HG02678 (cell line): ENCODE measurements around the gene ECE1.

Experiments
- ATAC-seq: cut with Tn5 transposase; IDR thresholded peaks from one replicate; pipeline ENCODE4 v1.9.1; 2021; ENCODE audit warnings: mild to moderate bottlenecking, moderate library complexity; ENCODE audit not compliant: unreplicated experiment

ECE1 gene

DNA sequence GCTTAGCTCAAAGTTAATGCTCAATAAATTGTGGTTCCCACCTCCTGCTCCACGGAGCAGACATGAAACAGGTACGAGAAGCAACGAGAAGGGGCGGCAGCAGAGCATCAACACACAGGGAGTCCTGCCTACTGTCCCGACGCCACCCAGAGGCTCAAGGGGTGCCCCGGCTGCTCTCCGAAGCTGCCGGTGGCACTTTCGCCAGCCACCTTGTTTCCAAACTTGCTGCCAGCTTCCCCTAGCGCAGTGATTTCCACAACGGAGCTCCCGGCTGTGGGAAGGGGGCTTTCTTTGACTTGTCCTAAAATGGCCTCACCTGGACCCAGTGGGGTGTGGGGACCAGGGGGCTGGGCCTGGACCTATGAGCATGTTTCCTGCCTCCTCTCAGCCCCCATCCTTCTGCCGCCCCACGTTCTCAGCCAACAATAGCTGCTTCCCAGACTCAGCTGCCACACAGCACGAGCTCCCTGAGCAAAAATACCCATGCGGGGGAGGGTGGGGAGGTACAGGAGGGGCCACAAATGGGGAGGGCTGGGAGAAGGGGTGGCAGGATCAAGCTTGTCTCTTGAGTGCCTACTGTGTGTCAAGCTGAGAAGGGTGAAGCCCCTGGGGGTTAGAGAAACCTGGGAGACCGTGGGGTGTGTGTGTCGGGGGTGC lies 35.6 kb upstream of the ECE1 start:
- no peak for ATAC-seq

DNA sequence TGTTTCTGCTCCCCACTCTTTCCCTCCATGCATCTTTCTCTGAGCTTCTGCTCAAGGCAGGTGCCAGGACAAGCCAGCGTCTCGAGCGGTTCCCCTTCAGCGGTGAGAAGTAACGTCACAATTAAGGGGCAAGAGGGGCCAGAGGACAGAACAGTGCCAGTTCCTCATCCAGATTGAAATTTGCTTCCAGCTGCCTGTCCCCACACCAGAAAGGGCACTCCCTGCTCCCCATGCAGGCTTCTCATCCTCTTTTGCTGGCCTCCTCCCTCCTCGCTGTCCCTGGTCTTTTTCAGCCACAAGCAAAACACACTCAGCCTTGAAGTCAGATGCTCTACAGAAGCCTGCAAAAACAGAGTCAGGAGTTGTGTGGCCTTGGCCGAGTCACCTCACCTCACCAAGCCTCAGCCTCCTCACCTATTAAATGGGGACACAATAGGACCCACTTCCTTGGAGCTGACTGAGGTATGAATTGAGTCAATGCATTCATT lies 35.0 kb upstream of the ECE1 start:
- no peak for ATAC-seq

DNA sequence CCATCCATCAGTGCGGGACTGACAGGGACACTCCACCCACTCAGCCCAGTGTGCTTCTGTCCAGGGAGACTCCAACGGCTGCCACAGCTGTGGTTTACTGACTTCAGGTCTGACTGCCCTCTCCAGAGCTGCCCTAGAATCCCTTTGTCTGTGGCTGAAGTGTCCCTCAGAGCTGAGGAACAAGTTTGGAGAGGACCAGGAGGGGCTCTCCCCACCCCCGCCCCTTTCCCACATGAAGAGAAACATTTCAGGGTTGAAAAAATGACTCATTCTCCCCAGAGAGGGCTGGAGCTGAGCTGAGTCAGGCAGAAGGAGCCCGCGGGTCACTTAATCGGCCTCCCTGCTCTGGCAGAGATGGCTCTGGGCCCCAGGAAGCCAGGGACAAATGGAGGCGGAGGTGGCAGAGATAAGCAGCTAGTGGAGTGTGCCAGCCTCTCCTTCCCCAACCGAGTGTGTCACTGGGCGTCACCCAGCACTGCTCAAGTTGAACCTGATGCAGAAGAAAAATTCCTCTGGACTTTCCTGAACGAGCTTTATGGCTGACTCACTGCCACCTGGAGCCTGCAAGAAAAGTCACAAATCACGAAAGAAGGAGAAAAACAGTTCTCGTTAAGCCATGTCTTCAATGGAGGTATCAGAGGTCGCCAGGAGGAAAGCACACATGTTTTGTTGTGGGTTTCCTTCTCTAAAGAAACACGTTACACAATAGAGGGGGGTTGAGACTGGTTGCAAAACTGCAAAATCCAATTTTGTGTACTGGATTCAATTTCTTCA lies 34.3 kb upstream of the ECE1 start:
- no peak for ATAC-seq

DNA sequence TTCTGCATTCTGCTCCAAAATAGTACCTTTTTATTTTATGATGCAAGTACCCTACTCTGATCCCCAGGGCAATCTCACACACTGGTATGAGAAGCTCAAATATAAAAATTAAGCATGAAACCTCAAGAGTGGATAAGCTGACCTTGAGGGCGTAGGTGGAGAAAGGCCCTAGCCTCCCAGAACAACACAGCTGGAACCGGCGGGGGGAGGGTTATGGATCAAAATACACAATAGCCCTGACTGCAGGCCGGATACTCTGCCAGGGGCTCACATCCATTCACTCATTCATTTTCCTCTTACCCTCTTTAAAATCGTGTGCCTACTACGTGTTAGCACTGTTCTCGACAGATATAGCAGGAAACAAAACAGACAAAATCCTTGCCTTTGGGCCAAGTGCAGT lies 32.8 kb upstream of the ECE1 start:
- no peak for ATAC-seq

DNA sequence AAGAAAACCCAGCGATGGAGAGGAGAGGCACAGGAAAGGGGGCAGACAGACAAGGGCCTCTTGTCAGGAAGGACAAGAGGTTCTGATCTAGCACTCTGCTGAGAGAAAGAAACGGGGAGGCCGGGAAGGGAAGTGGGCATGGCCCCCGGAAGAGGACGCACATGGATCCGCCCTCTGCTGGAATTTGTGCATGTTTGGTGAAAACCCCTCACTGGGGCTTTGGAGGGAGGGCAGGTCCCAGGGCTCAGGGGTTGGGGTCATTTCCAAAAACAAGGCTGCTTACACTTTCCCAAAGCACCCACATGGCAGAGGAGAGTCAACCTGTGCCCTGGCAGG lies 32.4 kb upstream of the ECE1 start:
- no peak for ATAC-seq

DNA sequence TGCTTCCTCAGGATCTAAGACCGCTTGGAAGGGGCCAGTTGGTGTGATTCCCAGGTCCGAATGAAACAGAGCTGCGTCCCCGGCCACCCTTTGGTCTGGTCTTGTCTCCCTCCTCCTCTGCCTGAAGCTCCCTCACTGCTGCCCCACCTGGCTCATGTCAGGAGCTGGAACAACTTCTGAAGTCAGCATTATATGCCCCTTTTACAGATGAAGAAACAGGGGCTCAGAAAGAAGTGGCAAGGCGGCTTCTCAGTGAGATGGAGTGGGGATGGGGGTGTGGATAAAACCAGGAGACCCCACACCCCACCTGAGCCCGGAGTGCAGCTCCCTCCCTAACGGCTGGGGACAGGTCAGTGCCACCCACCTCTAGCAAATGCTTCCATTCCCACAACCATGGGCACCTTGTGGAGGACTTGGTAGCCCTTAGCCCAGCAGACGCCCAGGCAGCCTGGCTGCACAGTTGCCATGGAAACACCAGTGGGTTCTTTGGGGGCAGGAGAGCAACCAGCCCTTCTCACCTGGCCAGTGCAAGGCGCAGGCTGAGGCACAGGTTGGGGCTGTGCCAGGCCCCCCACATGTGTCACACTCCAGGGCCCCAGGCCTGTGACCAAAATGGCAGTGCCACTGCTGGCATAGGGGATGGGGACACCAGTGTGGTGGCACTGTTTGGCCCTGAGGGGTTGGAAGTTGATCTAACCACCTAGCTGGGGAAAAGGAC lies 31.9 kb upstream of the ECE1 start:
- ATAC-seq, result no peak

DNA sequence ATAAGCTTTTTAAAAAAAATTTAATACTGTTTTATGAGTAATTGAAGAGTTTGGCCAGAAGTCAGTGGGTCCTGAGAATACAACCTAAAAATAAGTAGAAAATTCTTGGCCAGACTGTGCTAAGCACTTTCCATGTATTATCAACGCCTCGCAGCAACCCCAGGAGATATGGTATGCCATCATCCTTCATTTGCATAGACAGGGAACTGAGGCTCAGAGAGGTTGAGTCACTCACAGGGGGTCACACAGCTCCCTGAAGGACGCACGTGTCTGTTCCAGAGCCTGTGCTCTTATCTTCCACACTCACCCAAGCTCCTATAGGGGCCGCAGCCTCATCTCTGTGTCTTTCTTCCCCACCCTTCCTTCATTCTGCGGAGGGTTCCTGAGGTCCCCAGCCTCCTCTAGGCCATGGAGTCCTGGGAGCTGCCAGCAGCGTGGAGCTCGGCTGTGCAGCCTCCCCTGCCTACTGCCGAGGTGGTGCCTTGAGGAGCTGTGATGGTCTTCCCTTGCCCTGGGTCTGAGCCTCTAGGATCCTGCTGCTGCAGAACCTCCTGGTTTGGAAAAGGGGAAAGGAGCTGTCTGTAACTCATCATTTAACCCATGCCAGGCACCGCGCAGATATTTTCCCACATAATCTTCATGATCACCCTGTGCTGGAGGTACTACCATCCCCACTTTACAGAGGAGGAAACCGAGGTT lies 30.3 kb upstream of the ECE1 start:
- no peak for ATAC-seq

DNA sequence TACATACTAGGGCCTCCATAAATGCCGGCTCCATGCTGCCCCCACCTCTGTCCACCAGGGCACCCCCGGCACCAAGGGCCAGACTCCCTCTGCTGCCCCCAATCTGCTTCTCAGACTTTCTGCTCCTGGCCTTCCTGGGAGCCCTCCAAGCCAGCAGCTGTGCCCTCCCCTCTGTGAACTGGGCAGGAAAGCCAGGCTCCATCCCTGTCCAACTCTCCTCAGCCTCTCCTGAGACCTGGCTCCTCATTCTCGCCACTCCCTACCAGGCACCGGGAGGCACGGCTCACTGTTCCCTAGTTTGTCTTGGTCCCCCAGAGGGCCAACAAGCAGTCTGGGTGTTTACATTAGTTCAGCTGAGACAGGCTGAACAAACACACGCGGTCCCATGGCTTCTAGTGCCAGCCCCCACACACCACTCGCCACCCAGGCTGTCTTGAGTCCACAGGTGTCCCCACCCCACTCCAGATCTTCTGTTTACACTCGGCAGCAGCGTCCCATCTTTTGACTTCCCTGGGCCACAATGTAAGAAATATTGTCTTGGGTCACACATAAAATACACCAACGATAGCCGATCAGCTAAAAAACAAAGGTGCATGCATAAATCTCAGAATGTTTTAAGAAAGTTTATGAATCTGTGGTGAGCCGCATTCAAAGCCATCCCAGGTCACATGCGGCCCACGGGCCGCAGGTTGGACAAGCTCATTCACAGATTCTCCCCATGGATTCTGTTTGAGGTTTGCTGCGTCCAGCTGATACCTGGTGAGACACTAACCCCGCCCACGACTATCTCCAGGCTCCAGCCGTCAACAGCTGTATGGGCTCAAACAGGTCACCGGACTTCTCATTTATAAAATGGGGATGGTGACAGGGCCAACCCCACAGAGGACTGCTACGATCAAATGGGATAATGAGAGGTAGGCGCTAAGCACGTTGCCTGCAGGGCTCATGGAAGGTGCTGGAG lies 29.5 kb upstream of the ECE1 start:
- no peak for ATAC-seq

DNA sequence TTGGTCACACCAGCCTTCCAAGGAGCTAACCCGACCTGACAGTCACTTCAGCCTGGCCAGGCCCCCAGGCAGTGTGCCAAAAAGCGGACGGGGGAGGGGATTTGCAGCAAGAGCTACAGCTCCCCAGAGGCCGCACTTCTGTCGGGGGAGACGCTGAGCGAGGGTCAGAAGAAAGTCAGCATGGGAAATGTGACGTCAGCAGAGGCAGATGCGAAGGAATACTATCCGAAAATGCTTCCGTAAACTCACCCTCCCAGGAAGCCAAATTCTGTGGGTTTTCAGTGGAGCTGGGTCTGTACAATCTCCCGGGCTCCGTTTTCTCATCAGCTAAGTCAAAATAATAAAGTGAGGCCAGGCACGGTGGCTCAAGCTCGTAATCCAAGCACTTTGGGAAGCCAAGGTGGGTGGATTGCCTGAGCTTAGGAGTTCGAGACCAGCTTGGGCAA lies 28.5 kb upstream of the ECE1 start:
- no peak for ATAC-seq

DNA sequence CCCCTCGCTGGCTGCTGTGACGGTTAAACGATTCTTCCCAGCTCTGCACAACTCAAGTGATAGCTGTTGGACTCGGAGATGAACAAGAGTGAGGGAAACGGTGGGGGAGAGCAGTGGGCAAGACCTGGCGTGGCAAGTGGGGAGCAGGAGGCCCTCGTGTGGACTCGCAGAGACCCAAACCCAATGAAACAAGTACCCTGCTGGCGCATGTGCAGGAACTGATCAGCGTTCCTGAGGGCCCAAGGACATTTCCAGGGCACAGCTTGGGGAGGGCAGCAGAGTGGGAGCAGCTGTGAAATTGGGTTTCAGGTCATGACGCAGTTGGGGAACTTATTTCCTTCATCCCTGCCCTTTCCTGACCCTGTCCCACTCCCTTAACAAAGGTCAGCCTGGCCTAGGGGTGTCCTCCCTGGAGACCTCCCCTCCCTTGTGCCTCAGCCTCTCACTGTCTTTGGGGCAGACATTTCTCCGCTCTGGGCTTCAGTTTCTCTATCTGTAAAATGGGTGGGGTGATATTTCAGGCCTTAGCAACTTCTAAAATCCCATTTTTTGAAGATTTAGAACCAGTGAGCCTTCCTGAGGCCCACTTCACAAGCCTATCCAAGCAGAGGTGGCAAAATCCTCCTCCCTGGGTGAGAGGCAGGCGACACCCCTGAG lies 27.9 kb upstream of the ECE1 start:
- no peak for ATAC-seq

DNA sequence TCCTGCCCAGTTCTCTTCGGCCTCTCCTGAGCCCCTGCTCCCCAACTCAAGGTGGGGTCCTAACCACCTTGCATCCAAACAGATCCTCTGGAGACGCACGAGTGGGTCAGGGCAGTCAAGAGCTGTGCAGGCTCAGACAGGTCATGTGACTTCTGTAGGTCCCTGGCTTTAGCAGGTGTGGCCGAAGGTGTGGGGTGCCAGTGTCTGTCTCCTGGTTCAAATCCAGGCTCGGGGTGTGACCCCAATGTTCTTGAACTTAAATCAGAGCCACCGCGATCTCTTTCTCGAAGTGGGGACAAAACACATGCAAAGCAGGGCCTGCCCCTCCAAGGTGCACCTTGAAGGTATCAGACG lies 27.4 kb upstream of the ECE1 start:
- ATAC-seq, result no peak

DNA sequence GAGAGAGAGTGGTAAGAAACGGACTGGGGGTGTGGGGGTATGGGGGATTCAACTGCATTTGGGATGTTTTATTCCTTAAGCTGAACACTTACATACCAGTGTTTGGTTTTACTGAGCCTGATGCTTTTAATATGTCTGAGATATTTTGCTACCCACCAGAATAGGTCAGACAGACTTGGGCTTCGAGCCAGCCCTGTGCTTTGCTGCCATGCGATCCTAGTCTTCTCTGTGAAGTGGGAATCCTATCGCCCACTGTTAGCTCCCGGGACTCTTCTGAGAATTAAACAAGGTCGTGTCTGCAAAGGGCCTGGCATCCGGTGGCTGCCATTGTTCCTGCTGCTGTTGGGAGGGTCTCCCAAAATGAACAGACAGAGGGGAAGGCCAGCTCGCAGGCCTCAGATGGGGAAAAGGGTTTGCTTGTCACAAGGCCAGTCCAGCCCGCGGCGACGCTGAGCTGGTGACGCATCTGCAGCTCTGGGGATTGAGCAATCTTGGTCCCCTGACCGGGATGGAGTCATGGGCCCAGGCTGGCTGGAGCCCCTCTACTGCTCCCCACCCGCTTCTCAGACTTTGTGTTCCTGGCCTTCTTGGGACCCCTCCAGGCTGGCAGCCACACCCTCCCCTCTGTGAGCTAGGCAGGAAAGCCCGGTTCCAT lies 26.9 kb upstream of the ECE1 start:
- ATAC-seq, result no peak

DNA sequence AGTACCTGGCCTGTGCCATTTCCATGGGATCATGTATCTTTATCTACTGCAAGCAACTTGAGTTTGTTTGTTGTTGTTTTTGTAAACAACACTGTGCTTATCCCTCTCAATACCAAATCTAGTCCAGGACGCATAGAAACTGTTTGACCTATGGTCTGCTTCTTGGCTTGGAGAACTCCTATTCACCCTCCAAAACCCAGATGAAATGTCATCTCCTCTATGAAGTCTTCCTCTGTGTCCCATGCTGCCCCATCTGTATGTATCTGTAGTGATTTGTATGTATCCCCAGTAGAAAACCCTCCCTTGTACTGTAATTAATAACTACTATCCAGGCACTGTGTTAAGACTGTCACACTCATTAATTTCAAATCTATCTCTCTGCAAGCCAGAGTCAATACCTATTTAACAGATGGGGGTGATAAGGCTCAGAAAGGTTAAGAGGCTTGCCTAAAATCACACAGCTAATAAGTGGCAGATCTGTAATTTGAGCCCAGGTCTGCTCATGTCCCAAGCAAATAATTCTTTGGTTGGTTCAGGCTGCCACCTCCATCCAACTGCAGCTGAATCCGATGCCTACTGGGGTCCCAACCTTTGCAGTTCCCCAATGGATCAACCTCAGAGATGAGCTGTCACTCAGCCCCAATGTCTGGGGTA lies 24.6 kb upstream of the ECE1 start:
- ATAC-seq, result no peak

DNA sequence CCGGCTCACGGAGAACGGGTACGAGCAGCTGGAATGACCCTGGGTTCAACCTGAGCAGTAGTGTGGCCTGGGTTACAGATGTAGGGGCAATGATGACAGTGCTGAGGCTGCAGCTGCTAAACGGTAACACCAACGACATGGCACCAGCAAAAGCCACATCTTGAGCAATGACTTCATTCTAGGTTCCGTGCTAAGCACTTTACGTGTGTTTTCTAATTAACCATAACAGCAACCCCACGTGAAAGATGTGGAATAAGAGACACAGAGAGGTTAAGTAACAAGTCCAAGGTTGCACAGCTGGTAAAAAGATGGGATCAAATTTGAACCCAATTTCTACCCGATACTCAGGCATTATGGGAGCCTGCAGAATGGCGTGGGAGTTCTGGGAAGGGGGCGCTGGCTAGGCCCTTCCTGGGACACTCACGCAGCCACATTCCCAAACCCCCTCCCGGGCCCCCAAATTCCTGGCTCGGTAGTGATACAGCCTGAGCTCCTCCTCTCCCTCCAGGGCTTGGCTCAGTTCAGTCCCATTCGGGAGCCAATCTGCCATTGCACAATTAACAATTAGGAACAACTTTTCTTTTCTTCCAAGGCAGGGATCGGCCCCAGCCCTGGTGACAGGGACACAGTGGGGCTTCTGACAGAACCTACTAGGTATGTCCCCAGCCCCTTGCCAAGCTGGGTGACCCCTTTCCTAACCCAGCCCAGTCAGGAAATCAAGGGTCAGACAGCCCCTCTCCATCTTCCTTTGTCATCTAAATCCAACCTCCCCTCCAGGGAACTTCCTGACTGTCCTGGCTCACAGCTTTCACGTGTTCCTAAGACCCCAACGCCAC lies 23.8 kb upstream of the ECE1 start:
- no peak for ATAC-seq

DNA sequence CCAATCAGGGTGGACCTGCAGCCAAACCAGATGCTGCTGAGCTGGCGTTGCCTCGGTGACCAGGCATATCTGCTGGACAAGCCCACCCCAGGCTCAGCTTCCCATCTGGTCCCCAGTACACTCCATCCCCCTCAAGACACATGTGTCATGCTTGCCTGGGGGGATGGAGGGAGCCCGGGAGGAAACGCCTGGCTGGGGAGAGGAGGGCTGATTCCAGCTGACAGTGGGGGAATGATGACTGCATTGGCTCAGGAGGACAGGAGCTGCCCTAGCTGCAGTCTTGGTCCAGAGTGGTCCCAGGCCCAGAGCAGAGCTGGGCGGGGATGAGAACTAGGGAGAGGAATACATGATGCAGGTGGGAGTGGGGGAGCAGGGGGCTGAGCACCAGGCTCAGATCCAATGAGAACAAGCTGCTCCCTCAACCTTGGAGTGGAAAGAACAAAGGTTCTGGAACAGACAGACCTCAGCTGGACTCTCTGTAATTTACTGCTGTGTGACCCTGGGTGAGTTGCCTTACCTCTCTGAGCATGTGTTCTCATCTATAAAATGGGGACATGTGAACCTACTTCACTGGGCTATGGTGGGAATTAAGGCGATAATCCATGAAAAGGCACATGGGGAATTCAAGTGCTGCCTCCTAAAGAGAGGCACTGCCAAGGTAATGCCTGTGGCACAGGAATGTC lies 23.1 kb upstream of the ECE1 start:
- ATAC-seq, result no peak

DNA sequence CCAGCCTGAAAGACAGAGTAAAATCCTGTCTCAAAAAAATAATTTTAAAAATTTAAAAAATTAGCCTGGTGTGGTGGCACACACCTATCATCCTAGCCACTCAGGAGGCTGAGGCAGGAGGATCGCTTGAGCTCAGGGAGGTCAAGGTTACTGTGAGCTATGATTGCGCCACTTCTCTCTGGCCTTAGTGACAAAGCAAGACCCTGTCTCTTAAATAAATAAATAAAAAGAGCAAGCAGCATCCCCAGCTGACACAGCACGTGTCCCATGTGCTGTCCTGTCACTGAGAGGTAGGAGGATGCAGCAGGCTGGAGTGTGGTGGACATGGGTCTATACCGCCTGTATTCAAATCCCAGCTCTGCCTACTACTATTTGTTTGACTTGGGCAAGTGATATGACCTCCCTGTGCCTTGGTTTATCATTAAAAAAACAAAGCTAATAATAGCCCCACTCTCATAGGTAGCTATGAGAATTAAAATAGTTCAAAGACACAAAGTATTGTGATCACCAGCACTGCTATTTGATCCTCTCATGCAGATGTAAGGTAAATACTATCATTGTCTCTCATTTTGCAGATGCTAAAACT lies 22.2 kb upstream of the ECE1 start:
- no peak for ATAC-seq

DNA sequence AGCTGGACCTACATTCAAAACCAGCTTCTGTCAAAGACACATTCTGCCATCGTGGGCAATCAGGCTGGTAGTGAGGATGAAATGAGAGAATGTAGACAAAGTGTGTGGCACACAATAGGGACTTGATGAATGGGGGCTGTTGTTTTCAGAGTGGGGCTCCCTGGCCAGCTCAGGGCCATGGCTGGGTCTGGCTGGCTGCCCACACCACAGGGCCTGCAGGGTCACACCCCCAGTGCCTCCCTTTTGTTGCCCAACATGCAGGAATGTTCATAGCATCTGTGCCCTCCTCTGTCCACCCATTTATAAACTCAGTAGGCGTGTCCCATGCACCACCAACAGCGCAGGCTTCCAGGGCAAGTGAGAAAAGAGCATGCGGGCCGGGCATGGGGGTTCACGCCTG lies 20.8 kb upstream of the ECE1 start:
- ATAC-seq, result no peak
